Activated naive CD8-positive, alpha-beta T cell treated with anti-CD3 and anti-CD28 coated beads for 36 hours (primary cell): Measurements from ENCODE around the gene ADPRM. TPM values are rescaled to one million over a fixed set of nuclear protein-coding genes. Genes with fewer than 3 reads are reported as not detected.
"Not testable (repeated sequence)": the region's sequence is repeated elsewhere in the genome, so short reads cannot be mapped to it uniquely, and the experiment has no call there.

ENCODE experiments used
- DNase-seq: peaks from one replicate; pipeline ENCODE4 v3.0.0; 2021
- H3K27ac Mint-ChIP-seq: one replicate; pipeline ENCODE4 v1.8.0; 2022; ENCODE audit warnings: mild to moderate bottlenecking, moderate library complexity, mixed read lengths
- H3K27me3 Mint-ChIP-seq: one replicate; pipeline ENCODE4 v1.8.0; 2022; ENCODE audit warnings: mild to moderate bottlenecking, mixed read lengths
- H3K36me3 Mint-ChIP-seq: one replicate; pipeline ENCODE4 v1.8.0; 2021; ENCODE audit warnings: mild to moderate bottlenecking, mixed read lengths
- H3K4me1 Mint-ChIP-seq: one replicate; pipeline ENCODE4 v1.8.0; 2021; ENCODE audit warnings: mixed read lengths
- H3K4me3 Mint-ChIP-seq: one replicate; pipeline ENCODE4 v1.8.0; 2022; ENCODE audit warnings: mild to moderate bottlenecking, moderate library complexity, mixed read lengths
- H3K9me3 Mint-ChIP-seq: one replicate; pipeline ENCODE4 v1.8.0; 2022; ENCODE audit warnings: mixed read lengths
- total RNA-seq, 2 experiments: library from RNA; stranded (reverse); gene quantifications; one replicate each; pipeline ENCODE4 v1.2.3, GENCODE V29; 2021

Gene ADPRM
- total RNA-seq, 2 experiments from 2014 or later: 12.9 to 13.2 TPM

DNA sequence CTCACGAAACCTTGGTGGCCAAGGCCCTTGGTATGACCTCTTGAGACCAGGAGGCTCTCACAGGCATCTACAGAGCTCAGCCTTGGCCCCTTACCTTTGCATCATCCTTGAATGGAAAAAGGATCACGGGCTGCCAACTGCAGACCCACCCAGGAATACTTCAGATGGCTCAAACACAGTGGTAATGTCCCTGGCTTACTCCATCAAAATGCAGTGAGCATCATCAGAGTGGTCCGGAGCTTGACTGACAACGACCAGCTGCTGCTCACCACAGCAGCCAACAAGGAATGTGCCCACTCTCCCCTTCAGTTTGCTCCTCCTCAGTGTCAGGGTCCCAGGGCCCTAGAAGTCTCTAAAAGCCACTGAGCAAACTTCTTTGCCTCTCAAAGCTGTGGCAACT is 22.7 kb upstream of the ADPRM start:
- H3K9me3 Mint-ChIP-seq: no peaks in the 10 kb centered on the region
- no peak overlapping the region for H3K4me3 Mint-ChIP-seq
- peaks cover 18% of the 10 kb centered on the region for H3K36me3 Mint-ChIP-seq
- no peaks in the 10 kb centered on the region for H3K4me1 Mint-ChIP-seq
- H3K27me3 Mint-ChIP-seq: no peaks in the 10 kb centered on the region
- no peak overlapping the region for H3K27ac Mint-ChIP-seq
- DNase-seq: no peak

DNA sequence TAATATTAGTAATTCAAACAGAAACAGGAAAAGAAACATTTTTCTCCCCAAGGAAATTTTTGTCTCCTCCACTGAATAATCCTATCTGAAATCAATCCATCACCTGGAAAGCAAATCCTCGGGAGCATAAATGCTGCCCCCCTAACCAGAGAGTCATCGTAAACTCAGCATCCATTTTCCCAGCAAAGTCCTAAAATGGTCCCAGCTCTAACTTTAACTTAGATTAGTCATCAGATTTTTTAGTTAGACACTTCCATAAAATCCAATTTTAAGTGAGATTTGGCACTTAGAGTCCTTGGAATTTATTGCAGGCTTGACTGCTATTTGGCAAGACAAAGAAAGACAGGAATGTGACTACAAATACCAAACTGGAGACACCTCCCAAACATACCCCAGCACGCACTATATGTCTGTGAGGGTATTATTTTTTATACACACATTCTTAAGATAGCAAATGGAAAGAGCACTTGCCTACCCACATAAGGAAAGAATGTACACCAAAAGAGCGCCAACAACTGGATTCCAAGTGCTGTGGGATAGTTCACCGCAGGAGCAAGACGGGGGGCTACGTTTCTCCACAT is 15.4 kb upstream of the ADPRM start:
- H3K4me1 Mint-ChIP-seq: no peaks in the 10 kb centered on the region
- H3K4me3 Mint-ChIP-seq: no peak overlapping the region
- H3K27me3 Mint-ChIP-seq: no peaks in the 10 kb centered on the region
- H3K36me3 Mint-ChIP-seq: peaks cover 36% of the 10 kb centered on the region
- no peak overlapping the region for H3K27ac Mint-ChIP-seq
- H3K9me3 Mint-ChIP-seq: no peaks in the 10 kb centered on the region
- DNase-seq: no peak

DNA sequence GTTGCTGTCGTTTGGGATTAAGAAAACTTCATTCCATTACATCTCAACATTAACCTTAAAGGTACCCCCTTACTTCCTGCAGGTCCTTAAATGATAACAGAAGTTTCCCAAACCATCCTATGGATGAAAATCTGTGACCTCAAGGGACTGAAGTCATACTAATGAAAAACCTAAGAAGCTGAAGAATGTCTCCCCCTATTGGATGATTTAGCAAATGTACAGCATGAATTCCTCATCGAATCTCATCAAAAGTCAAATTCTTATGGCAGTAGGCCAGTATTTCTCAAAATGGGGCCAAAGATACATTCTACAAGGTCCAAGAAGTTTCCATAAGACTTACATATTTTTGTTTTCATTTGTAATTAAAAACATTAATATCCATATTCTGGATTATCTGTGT is 13.5 kb upstream of the ADPRM start:
- Mint-ChIP-seq H3K27me3 (no peaks in the 10 kb centered on the region), H3K9me3 (no peaks in the 10 kb centered on the region), H3K4me1 (peaks cover 6% of the 10 kb centered on the region), H3K27ac (no peak overlapping the region), H3K36me3 (peaks cover 34% of the 10 kb centered on the region), H3K4me3 (no peak overlapping the region)
- no peak for DNase-seq

DNA sequence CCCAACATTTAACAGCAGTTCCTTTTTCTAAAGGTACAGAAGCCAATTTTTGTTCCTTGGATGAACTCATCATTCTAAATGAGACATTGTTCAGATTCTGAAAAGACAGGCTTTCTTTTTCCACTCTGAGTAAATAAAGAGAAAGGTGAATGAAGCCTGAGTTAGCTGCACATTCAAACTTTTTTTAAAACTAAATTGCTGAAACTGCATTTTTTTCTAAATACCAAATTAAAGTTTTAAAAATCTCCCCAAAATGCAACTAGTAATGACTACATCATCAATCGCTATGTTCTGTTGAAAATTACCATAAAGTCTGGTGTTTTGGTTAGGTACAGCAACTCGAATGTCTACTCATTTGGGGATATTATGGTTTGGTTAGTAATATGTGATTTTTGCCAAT is 9.9 kb upstream of the ADPRM start:
- peaks cover 31% of the 10 kb centered on the region for H3K4me1 Mint-ChIP-seq
- no peak overlapping the region for H3K27ac Mint-ChIP-seq
- no peaks in the 10 kb centered on the region for H3K9me3 Mint-ChIP-seq
- DNase-seq: no peak
- peaks cover 42% of the 10 kb centered on the region for H3K36me3 Mint-ChIP-seq
- no peaks in the 10 kb centered on the region for H3K27me3 Mint-ChIP-seq
- no peak overlapping the region for H3K4me3 Mint-ChIP-seq

DNA sequence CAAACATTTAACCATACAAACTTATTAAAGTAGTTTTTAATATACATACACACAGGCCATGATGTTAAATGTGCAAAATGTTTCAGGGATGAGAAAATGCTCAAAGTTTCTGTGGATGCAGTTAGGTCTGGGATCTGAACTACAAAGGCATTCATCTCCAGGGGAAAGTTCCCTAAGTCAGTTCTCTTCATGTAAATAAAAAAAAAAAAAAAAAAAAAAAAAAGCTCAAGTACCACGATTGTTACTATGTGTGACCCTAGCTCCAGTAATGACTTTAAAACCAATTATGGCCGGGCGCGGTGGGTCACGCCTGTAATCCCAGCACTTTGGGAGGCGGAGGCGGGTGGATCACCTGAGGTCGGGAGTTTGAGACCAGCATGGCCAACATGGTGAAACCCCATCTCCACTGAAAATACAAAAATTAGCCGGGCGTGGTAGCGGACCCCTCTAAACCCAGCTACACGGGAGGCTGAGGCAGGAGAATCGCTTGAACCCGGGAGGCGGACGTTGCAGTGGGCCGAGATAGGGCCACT is 1.5 kb upstream of the ADPRM start:
- peak overlapping the region; percentile 95 for H3K27ac Mint-ChIP-seq
- peaks cover 50% of the 10 kb centered on the region for H3K36me3 Mint-ChIP-seq
- not testable (repeated sequence) for H3K27me3 Mint-ChIP-seq, H3K9me3 Mint-ChIP-seq, DNase-seq
- peak overlapping the region; percentile 97 for H3K4me3 Mint-ChIP-seq
- H3K4me1 Mint-ChIP-seq: peaks cover 53% of the 10 kb centered on the region

DNA sequence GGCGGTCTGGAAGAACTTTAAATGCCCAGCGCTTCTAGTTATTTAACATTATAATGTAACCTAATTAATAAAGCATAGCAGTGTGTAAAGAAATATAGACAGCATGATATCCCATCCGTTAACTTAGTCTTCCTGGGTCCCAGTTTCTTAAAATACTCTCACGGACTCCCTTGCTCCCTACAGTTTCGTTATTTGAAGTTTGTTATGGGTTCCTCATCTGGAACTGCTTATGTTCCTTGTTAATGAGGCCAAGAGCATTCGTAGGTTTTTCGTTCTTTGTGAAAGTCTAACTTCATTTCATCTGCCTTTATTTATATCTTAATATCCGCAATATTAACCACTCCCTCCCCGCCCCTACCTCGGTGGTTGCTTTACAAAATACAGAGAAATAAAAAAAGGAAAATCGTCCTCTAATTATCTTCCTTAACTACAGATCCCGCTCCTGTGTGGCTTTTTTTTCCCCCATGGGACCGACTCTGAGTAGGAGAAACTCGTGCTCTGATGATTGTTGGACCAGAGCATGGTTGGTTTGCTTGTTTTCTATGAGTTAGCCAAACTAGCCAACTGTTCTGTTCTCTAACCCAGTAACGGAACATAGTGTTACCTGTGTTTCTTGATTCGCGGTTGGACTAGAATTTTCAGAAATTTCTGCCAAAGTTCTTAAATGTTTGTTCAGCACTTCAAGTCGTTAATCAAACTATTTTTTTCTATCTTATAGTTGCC is 863 bp downstream of the ADPRM start:
- H3K9me3 Mint-ChIP-seq: no peaks in the 10 kb centered on the region
- H3K27ac Mint-ChIP-seq: peak overlapping the region; percentile 94
- peaks cover 54% of the 10 kb centered on the region for H3K4me1 Mint-ChIP-seq
- H3K27me3 Mint-ChIP-seq: no peaks in the 10 kb centered on the region
- no peak for DNase-seq
- H3K4me3 Mint-ChIP-seq: peak overlapping the region; percentile 97
- peaks cover 53% of the 10 kb centered on the region for H3K36me3 Mint-ChIP-seq

DNA sequence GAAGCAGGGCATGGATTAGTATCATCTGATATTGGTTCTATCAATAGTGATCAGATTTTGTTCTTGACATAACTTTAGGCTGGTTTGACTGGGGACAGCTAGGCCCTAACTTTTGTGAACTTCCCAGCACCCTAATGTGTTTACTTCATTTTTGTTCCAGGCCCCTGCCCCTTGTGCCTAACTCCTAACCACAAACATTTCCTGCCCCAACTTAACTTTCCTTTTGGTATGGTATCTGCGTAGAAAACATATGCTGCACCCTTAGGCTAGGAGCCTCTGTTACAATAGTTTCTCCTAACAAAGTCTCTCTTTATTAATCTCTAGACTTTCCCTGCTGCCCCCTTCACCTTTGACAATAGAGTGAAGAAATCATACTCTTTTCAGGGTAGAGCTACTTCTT is 2.5 kb downstream of the ADPRM start:
- H3K27me3 Mint-ChIP-seq: no peaks in the 10 kb centered on the region
- H3K36me3 Mint-ChIP-seq: peaks cover 50% of the 10 kb centered on the region
- peak overlapping the region; percentile 93 for H3K27ac Mint-ChIP-seq
- DNase-seq: no peak
- peaks cover 53% of the 10 kb centered on the region for H3K4me1 Mint-ChIP-seq
- H3K9me3 Mint-ChIP-seq: no peaks in the 10 kb centered on the region
- peak overlapping the region; percentile 69 for H3K4me3 Mint-ChIP-seq

GRCh38 chr17:10702574-10702973 is 5.2 kb downstream of the ADPRM start:
- DNase-seq: no peak
- Mint-ChIP-seq H3K9me3 (no peaks in the 10 kb centered on the region), H3K36me3 (peaks cover 49% of the 10 kb centered on the region), H3K27ac (peak overlapping the region; percentile 66), H3K4me1 (peaks cover 56% of the 10 kb centered on the region), H3K27me3 (no peaks in the 10 kb centered on the region), H3K4me3 (peak overlapping the region; percentile 30)

- no peaks in the 10 kb centered on the region for H3K27me3 Mint-ChIP-seq
- peaks cover 44% of the 10 kb centered on the region for H3K36me3 Mint-ChIP-seq
- no peak overlapping the region for H3K4me3 Mint-ChIP-seq
- no peaks in the 10 kb centered on the region for H3K9me3 Mint-ChIP-seq
- no peak for DNase-seq
- H3K4me1 Mint-ChIP-seq: peaks cover 44% of the 10 kb centered on the region
- H3K27ac Mint-ChIP-seq: peak overlapping the region; percentile 40
These were observed 8.3 kb downstream of the ADPRM start for GRCh38 chr17:10705727-10706126.

DNA sequence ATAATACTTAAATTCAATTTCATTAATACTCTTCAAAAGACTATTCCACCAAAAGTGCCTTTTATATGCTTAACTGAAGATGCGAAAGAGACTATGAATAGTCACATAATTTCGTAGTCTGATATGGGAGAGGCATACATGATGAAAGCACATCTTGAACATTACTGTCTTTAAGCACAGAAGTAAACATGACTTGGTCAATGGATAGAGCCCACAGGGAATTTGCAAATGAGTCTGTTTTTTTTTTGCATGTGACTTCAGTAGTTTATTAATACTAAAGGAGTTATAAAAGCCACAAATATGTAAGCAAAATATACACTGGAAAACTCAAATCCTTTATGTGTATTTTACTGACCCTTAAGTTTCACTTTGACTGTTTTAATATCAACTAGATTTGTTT is 15.9 kb downstream of the ADPRM start:
- Mint-ChIP-seq H3K27me3 (no peaks in the 10 kb centered on the region), H3K36me3 (peaks cover 37% of the 10 kb centered on the region), H3K4me1 (peaks cover 14% of the 10 kb centered on the region), H3K4me3 (no peak overlapping the region), H3K9me3 (no peaks in the 10 kb centered on the region), H3K27ac (no peak overlapping the region)
- no peak for DNase-seq

DNA sequence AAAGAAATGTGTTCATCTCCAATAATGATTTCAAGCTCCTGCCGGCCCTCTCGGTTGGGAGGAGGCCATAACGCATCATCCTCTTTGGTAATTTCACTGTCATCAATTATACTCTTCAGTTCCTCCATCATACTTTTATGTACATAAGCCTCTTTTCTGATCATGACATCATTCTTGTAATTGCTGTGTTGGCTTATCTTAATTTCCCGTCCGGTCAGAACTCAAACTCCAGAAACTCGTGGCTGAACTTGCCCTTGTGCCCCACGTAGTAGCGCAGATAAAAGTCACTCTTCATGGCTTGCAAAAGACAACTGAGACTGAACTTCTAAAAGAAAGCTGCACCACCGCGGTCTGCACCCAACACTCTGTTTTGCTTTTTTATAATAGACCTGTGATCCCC is 18.8 kb downstream of the ADPRM start:
- Mint-ChIP-seq H3K27ac (no peak overlapping the region), H3K36me3 (peaks cover 26% of the 10 kb centered on the region), H3K27me3 (no peaks in the 10 kb centered on the region), H3K4me3 (no peak overlapping the region), H3K9me3 (no peaks in the 10 kb centered on the region), H3K4me1 (peaks cover 16% of the 10 kb centered on the region)
- no peak for DNase-seq

- H3K4me3 Mint-ChIP-seq: no peak overlapping the region
- H3K27ac Mint-ChIP-seq: no peak overlapping the region
- H3K4me1 Mint-ChIP-seq: peaks cover 14% of the 10 kb centered on the region
- H3K27me3 Mint-ChIP-seq: no peaks in the 10 kb centered on the region
- H3K9me3 Mint-ChIP-seq: no peaks in the 10 kb centered on the region
- no peak for DNase-seq
- H3K36me3 Mint-ChIP-seq: peaks cover 11% of the 10 kb centered on the region
These were observed 21.2 kb downstream of the ADPRM start for GRCh38 chr17:10718547-10718946.

- Mint-ChIP-seq H3K27me3 (no peaks in the 10 kb centered on the region), H3K9me3 (no peaks in the 10 kb centered on the region), H3K27ac (peak overlapping the region; percentile 14), H3K4me3 (no peak overlapping the region), H3K36me3 (peaks cover 2% of the 10 kb centered on the region), H3K4me1 (peaks cover 5% of the 10 kb centered on the region)
- no peak for DNase-seq
These were observed 27.3 kb downstream of the ADPRM start for GRCh38 chr17:10724546-10725195.

- Mint-ChIP-seq H3K27me3 (no peaks in the 10 kb centered on the region), H3K27ac (no peak overlapping the region), H3K4me3 (no peak overlapping the region), H3K36me3 (peaks cover 2% of the 10 kb centered on the region), H3K9me3 (no peaks in the 10 kb centered on the region), H3K4me1 (peaks cover 5% of the 10 kb centered on the region)
- no peak for DNase-seq
These were observed 27.9 kb downstream of the ADPRM start for GRCh38 chr17:10725262-10725661.

- Mint-ChIP-seq H3K27ac (no peak overlapping the region), H3K4me1 (peaks cover 9% of the 10 kb centered on the region), H3K4me3 (no peak overlapping the region), H3K9me3 (no peaks in the 10 kb centered on the region), H3K27me3 (no peaks in the 10 kb centered on the region), H3K36me3 (peaks cover 2% of the 10 kb centered on the region)
- DNase-seq: no peak
These were observed 28.8 kb downstream of the ADPRM start for GRCh38 chr17:10726196-10726595.
